Endothelial cell of coronary artery (primary cell): ENCODE measurements around the gene GNG5. TPM values are rescaled to one million over a fixed set of nuclear protein-coding genes. Genes with fewer than 3 reads are reported as not detected.

Experiments used
- total RNA-seq: library from RNA; depleted of rRNA; stranded (reverse); fragments of >200 nt; gene quantifications from 2 replicates; pipeline ENCODE4 v1.2.3, GENCODE V29; 2014

GNG5 gene
- total RNA-seq = 12.0 and 16.1 TPM in 2 replicates

DNA sequence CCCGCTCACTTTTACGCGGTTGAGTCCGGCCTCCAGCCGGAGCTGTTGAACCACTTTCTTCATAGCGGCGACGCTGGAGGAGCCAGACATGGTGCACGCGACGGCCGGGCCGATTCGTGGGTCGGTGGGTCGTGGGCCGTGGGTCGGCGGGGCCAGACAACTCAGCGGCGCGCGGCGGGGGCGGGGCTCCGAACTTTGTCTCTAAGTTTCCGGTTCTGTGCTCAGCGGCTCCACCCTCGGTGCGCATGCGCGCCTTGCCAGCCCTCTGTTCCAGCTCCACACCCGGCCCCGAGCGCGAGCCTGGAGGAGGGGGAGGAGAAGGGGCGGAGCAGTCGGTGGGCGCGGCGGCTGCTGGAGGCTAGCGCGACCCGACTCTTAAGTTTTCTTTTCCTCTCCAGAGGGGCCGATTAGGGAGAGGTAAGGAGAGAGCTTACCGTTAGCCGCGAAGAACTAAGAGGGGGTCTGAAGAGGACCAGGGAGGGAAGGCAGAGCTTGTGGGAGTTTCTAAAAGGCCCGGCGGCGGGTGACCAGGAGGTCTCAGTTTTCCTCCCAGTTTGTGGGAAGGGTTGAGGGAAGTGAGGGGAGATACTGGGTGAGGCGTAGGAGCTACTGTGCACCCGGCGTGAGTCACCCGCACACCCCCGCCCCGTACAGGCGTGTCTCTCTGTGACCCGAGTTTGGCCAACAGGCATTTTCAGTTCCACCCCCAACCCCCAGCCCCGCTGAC is at the start of gene GNG5, which contains the start of gene SPATA1:
Gene GNG5, minus strand, starts transcription at position 580 of the 727 bp plus-strand sequence. Its CDS starts 490 bp downstream, at position 90.
Gene SPATA1, plus strand, starts transcription at position 385 of the 727 bp plus-strand sequence. CDS start 9,974 bp downstream, outside the sequence.

DNA sequence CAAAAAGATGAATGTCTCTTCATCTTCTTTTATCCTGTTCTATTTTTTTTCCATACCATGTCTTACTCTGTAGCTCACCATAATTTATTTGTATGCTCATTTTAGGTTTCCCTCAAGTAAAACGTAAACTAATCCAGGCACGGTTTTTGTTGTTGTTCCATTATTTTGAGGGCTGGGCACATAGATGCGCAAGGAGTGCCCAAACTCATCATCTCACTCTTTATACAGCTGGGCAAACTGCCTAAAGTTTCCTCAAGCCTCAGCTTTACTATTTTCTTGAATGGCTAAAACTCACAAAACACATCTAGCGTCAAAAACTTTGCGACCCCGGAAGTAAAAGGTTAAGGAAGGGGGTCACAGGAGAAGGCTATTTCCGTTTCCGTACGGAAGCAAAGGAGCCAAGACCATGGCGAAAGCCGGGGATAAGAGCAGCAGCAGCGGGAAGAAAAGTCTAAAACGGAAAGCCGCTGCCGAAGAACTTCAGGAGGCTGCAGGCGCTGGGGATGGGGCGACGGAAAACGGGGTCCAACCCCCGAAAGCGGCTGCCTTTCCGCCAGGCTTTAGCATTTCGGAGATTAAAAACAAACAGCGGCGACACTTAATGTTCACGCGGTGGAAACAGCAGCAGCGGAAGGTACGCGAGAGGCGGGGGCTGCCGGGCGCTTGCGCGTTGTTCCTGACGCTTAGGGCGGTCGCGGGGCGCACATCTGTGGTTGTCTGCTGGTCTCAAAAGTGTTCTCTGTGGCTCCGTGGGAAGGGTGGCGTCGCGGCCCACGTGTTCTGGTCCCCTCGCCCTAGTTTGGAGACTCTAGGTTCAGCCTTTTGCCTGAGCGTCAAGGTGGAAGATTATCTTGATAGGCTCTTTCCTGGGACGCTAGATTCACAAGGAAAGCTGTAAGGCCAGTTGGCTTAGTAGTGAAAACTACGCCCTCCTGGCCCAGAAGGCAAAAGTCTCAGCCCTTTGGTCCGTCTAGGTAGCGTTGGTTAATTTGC is 27.2 kb downstream of the GNG5 start, which contains the start of gene RPF1:
Gene RPF1, plus strand, starts transcription at position 391 of the 993 bp plus-strand sequence. Its CDS starts 16 bp downstream, at position 407.

Other genes with a start within 250 kb of the GNG5 start
- 1.7 TPM in 2 replicates for gene SAMD13, start 204.9 kb downstream of the GNG5 start, total RNA-seq
- gene DNASE2B, start 108.1 kb downstream of the GNG5 start, total RNA-seq = not detected in 2 replicates
- 31.7 and 31.8 TPM in 2 replicates for gene RPF1, start 27.3 kb downstream of the GNG5 start, total RNA-seq
- gene SPATA1, start 195 bp downstream of the GNG5 start, total RNA-seq = 0.45 and 1.0 TPM in 2 replicates
- gene CTBS, start 67.9 kb upstream of the GNG5 start, total RNA-seq = 3.0 and 5.2 TPM in 2 replicates
- 4.0 and 6.8 TPM in 2 replicates for gene SSX2IP, start 183.9 kb upstream of the GNG5 start, total RNA-seq